H9 (cell line): ENCODE measurements around the gene ACAA2. TPM values are rescaled to one million over a fixed set of nuclear protein-coding genes. Genes with fewer than 3 reads are reported as not detected.

Experiments
- DNase-seq: peaks from one replicate; pipeline ENCODE4 v3.0.0-alpha.2; 2017
- H2AFZ ChIP-seq: one replicate; pipeline ENCODE4 v1.6.1; 2013; ENCODE audit warnings: mild to moderate bottlenecking, low read length, control low read depth, moderate library complexity
- H2AK5ac ChIP-seq: 2 replicates; pipeline ENCODE4 v1.6.1; 2013; ENCODE audit warnings: low read length, control low read depth, mixed read lengths; ENCODE audit not compliant: insufficient read length
- H2BK120ac ChIP-seq: one replicate; pipeline ENCODE4 v1.6.1; 2013; ENCODE audit warnings: low read depth, mild to moderate bottlenecking, low read length, control low read depth, inconsistent platforms; ENCODE audit not compliant: poor library complexity, severe bottlenecking
- H2BK12ac ChIP-seq: 2 replicates; pipeline ENCODE4 v1.6.1; 2013; ENCODE audit warnings: low read length, control low read depth, mixed read lengths, low read depth; ENCODE audit not compliant: insufficient read length
- H2BK15ac ChIP-seq: 2 replicates; pipeline ENCODE4 v1.6.1; 2013; ENCODE audit warnings: low read depth, low read length, control low read depth
- H2BK20ac ChIP-seq: one replicate; pipeline ENCODE4 v1.6.1; 2013; ENCODE audit warnings: low read depth, mild to moderate bottlenecking, low read length, control low read depth, inconsistent platforms; ENCODE audit not compliant: poor library complexity, severe bottlenecking
- H2BK5ac ChIP-seq: 2 replicates; pipeline ENCODE4 v1.6.1; 2013; ENCODE audit warnings: low read length, control low read depth, mixed read lengths; ENCODE audit not compliant: insufficient read length
- H3K14ac ChIP-seq: 2 replicates; pipeline ENCODE4 v1.6.1; 2013; ENCODE audit warnings: low read length, control low read depth; ENCODE audit not compliant: insufficient read depth
- H3K18ac ChIP-seq: 2 replicates; pipeline ENCODE4 v1.6.1; 2013; ENCODE audit warnings: low read depth, mild to moderate bottlenecking, mixed read lengths, low read length, control low read depth; ENCODE audit not compliant: insufficient read length
- H3K23ac ChIP-seq: 2 replicates; pipeline ENCODE4 v1.6.1; 2013; ENCODE audit warnings: low read length, control low read depth, mixed read lengths, low read depth; ENCODE audit not compliant: insufficient read length
- H3K23me2 ChIP-seq: 2 replicates; pipeline ENCODE4 v1.6.1; 2013; ENCODE audit warnings: low read depth, mild to moderate bottlenecking, mixed read lengths, low read length, control low read depth; ENCODE audit not compliant: insufficient read length, poor library complexity, severe bottlenecking
- H3K27ac ChIP-seq: 2 replicates; pipeline ENCODE4 v1.5.1; 2013; ENCODE audit warnings: low read length, control low read depth, mixed read lengths, low read depth; ENCODE audit not compliant: insufficient read length
- H3K27me3 ChIP-seq: 2 replicates; pipeline ENCODE4 v1.6.1; 2013; ENCODE audit warnings: low read length, control low read depth, inconsistent platforms; ENCODE audit not compliant: insufficient read depth
- H3K4ac ChIP-seq: 2 replicates; pipeline ENCODE4 v1.6.1; 2013; ENCODE audit warnings: low read depth, mild to moderate bottlenecking, control low read depth, inconsistent platforms, low read length, moderate library complexity
- H3K4me1 ChIP-seq: 2 replicates; pipeline ENCODE4 v1.6.1; 2013; ENCODE audit warnings: low read length, control low read depth, inconsistent platforms; ENCODE audit not compliant: insufficient read depth
- H3K4me2 ChIP-seq: 2 replicates; pipeline ENCODE4 v1.6.1; 2013; ENCODE audit warnings: low read length, control low read depth, mixed read lengths; ENCODE audit not compliant: insufficient read length, insufficient read depth
- H3K56ac ChIP-seq: 2 replicates; pipeline ENCODE4 v1.6.1; 2013; ENCODE audit warnings: low read depth, mild to moderate bottlenecking, mixed read lengths, low read length, control low read depth; ENCODE audit not compliant: insufficient read length
- H3K79me1 ChIP-seq: 2 replicates; pipeline ENCODE4 v1.6.1; 2013; ENCODE audit warnings: low read depth, mild to moderate bottlenecking, moderate library complexity, low read length, control low read depth, inconsistent platforms; ENCODE audit not compliant: insufficient read depth, poor library complexity, severe bottlenecking
- H3K79me2 ChIP-seq: 2 replicates; pipeline ENCODE4 v1.6.1; 2013; ENCODE audit warnings: low read length, control low read depth, inconsistent platforms; ENCODE audit not compliant: insufficient read depth
- H3K9ac ChIP-seq: 2 replicates; pipeline ENCODE4 v1.6.1; 2013; ENCODE audit warnings: low read length, control low read depth, mixed read lengths; ENCODE audit not compliant: insufficient read length; ENCODE audit errors: extremely low read depth
- H3K9me3 ChIP-seq: one replicate; pipeline ENCODE4 v1.6.1; 2013; ENCODE audit warnings: low read depth, low read length, inconsistent platforms; ENCODE audit not compliant: control insufficient read depth
- H3T11ph ChIP-seq: one replicate; pipeline ENCODE4 v1.6.1; 2013; ENCODE audit warnings: mild to moderate bottlenecking, low read length, control low read depth, inconsistent platforms
- H4K20me1 ChIP-seq: one replicate; pipeline ENCODE4 v1.6.1; 2013; ENCODE audit not compliant: control insufficient read depth, insufficient read length, insufficient read depth
- H4K5ac ChIP-seq: 2 replicates; pipeline ENCODE4 v1.6.1; 2013; ENCODE audit warnings: low read depth, mild to moderate bottlenecking, mixed read lengths, low read length, control low read depth; ENCODE audit not compliant: insufficient read length
- H4K8ac ChIP-seq: replicated peaks from 2 replicates; pipeline ENCODE4 v1.6.1; 2013; ENCODE audit warnings: low read length, control low read depth, mixed read lengths, low read depth; ENCODE audit not compliant: insufficient read length
- H4K91ac ChIP-seq: 2 replicates; pipeline ENCODE4 v1.6.1; 2013; ENCODE audit warnings: low read depth, mild to moderate bottlenecking, moderate library complexity, mixed read lengths, low read length, control low read depth; ENCODE audit not compliant: insufficient read length
- H3K27ac Mint-ChIP-seq, 3 experiments: 2 replicates in 2 of 3; 3 replicates in 1 of 3; pipeline ENCODE4 v1.8.0; 2020 to 2021; ENCODE audit warnings: mixed read lengths in 3 of 3, mild to moderate bottlenecking in 1 of 3, moderate library complexity in 1 of 3
- H3K27me3 Mint-ChIP-seq: 2 replicates; pipeline ENCODE4 v1.8.0; 2021; ENCODE audit warnings: low read depth, mild to moderate bottlenecking, moderate library complexity, mixed read lengths
- H3K36me3 Mint-ChIP-seq, 3 experiments: 2 replicates in 2 of 3; 3 replicates in 1 of 3; pipeline ENCODE4 v1.8.0; 2020 to 2021; ENCODE audit warnings: low read depth in 3 of 3, mixed read lengths in 3 of 3; ENCODE audit not compliant: insufficient read depth in 1 of 3
- H3K4me1 Mint-ChIP-seq, 2 experiments: 2 replicates each; pipeline ENCODE4 v1.8.0; 2020; ENCODE audit warnings: mixed read lengths in 2 of 2
- H3K4me3 Mint-ChIP-seq, 2 experiments: 2 replicates in 1 of 2; 3 replicates in 1 of 2; pipeline ENCODE4 v1.8.0; 2020 to 2021; ENCODE audit warnings: mild to moderate bottlenecking in 2 of 2, mixed read lengths in 2 of 2, moderate library complexity in 1 of 2
- H3K9me3 Mint-ChIP-seq, 2 experiments: 2 replicates in 1 of 2; 3 replicates in 1 of 2; pipeline ENCODE4 v1.8.0; 2020; ENCODE audit warnings: mild to moderate bottlenecking in 2 of 2, mixed read lengths in 2 of 2, moderate library complexity in 1 of 2
- CTCF ChIP-seq: fragments of 200-600 bp; sonication (generic); conservative IDR thresholded peaks from 3 replicates; pipeline ENCODE4 v1.8.0; 2021; ENCODE audit warnings: antibody characterized with exemption, mild to moderate bottlenecking
- WGBS: extraction: QIAGEN DNeasy Blood & Tissue Kit; methylation state at CpG from one replicate; pipeline ENCODE4 v1.1.7; 2013; ENCODE audit warnings: missing lambda C conversion rate, low lambda C conversion rate, mixed read lengths; ENCODE audit not compliant: insufficient read length; ENCODE audit errors: extremely low coverage; 5-methylcytosine and 5-hydroxymethylcytosine counted together
- total RNA-seq: library from RNA; stranded (reverse); gene quantifications from 2 replicates; pipeline ENCODE4 v1.2.1, GENCODE V29; 2021

The ACAA2 gene
- total RNA-seq, 1 experiment from 2014 or later: 115 TPM

DNA sequence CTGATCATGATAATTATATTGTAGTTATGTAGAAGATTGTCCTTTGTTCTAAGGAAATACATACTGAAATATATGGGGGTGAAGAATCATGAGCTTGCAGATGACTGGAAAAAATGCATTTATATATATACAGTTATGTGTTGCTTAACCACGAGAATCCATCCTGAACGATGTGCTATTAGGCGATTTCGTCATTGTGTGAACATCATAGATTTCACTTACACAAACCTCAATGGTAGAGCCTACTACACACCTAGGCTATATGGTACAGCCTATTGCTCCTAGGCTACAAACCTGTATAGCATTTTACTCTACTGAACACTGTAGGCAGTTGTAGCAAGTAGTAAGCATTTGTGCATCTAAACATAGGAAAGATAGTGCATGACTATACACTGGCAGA is 2.6 kb upstream of the ACAA2 start:
- peaks cover 5% of the 10 kb centered on the region; the same call in 1 of the 2 replicates for H3K79me2 ChIP-seq
- no peak overlapping the region for H3K9ac ChIP-seq
- no peaks in the 10 kb centered on the region for H3K79me1 ChIP-seq
- no peak overlapping the region for H2BK15ac ChIP-seq
- H3K27me3 ChIP-seq: no peaks in the 10 kb centered on the region
- H3K56ac ChIP-seq: no peak overlapping the region
- no peak overlapping the region for H3K4ac ChIP-seq
- H3K23ac ChIP-seq: no peak overlapping the region
- Mint-ChIP-seq H3K27ac (no peak overlapping the region), H3K4me3 (no peak overlapping the region), H3K9me3 (peaks cover 0 to 1% of the 10 kb centered on the region in 2 experiments; a peak in 1 of 5 replicates), H3K36me3 (peaks cover 3 to 13% (median 10%) of the 10 kb centered on the region in 3 experiments), H3K27me3 (no peaks in the 10 kb centered on the region), H3K4me1 (peaks cover 24 to 26% of the 10 kb centered on the region in 2 experiments)
- no peak overlapping the region for H3K14ac ChIP-seq
- no peak overlapping the region for H2BK12ac ChIP-seq
- 0 out of 2 replicates have a peak, but pooled peaks cover 3% of the 10 kb centered on the region for H3K4me1 ChIP-seq
- WGBS: no CpG with 5 or more reads among the region's 4 CpGs
- H3K9me3 ChIP-seq: no peaks in the 10 kb centered on the region
- H2BK5ac ChIP-seq: no peak overlapping the region
- TF ChIP-seq CTCF: no peak
- DNase-seq: no peak
- H2AK5ac ChIP-seq: no peak overlapping the region
- no peak overlapping the region for H2BK20ac ChIP-seq
- H4K91ac ChIP-seq: no peak overlapping the region
- H3K18ac ChIP-seq: no peak overlapping the region
- H2BK120ac ChIP-seq: no peak overlapping the region
- H4K5ac ChIP-seq: no peak overlapping the region
- no peaks in the 10 kb centered on the region for H4K20me1 ChIP-seq
- H2AFZ ChIP-seq: no peak overlapping the region
- no peak overlapping the region for H3T11ph ChIP-seq
- no peak overlapping the region for H3K27ac ChIP-seq
- no peak overlapping the region for H3K4me2 ChIP-seq
- H4K8ac ChIP-seq: no peak overlapping the region
- H3K23me2 ChIP-seq: peaks cover 5% of the 10 kb centered on the region
